PC-3 (cell line): ENCODE results near the gene RASGRP1.

Experiments used
- EZH2 ChIP-seq: fragments of 300-600 bp; sonication (generic); IDR thresholded peaks from one replicate; pipeline ENCODE4 v1.6.1; 2017; ENCODE audit warnings: antibody characterized with exemption, mild to moderate bottlenecking, low read length; ENCODE audit not compliant: unreplicated experiment
- EZH2phosphoT487 ChIP-seq: fragments of 300-600 bp; sonication (generic); IDR thresholded peaks from 2 replicates; pipeline ENCODE4 v1.6.1; 2018; ENCODE audit warnings: mild to moderate bottlenecking, antibody characterized with exemption, low read length, borderline replicate concordance
- TF ChIP-seq, protein P1 (sequence below): fragments of 300-600 bp; sonication (generic); conservative IDR thresholded peaks from 2 replicates; pipeline ENCODE4 v1.5.1; 2017; ENCODE audit warnings: antibody characterized with exemption, low read depth, mild to moderate bottlenecking, low read length

DNA sequence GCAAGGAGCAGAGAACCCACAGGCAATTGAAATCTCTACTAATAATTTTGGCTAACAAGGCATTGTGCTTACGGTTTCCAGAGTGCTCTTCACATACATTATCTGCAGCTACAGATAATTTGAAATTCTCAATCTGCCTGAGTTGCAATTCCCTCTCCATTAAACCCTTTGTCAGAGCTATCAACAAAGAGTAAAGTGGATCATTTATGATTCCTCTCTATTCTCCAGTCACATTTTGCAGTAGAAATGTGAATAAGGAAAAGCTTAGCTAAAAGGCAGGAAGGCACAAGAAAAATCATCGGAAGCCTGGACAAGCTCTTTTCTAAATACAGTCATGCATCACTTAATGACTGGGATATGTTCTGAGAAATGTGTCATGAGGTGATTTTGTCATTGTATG lies 61.1 kb downstream of the RASGRP1 start:
- TF ChIP-seq, protein P1, sequence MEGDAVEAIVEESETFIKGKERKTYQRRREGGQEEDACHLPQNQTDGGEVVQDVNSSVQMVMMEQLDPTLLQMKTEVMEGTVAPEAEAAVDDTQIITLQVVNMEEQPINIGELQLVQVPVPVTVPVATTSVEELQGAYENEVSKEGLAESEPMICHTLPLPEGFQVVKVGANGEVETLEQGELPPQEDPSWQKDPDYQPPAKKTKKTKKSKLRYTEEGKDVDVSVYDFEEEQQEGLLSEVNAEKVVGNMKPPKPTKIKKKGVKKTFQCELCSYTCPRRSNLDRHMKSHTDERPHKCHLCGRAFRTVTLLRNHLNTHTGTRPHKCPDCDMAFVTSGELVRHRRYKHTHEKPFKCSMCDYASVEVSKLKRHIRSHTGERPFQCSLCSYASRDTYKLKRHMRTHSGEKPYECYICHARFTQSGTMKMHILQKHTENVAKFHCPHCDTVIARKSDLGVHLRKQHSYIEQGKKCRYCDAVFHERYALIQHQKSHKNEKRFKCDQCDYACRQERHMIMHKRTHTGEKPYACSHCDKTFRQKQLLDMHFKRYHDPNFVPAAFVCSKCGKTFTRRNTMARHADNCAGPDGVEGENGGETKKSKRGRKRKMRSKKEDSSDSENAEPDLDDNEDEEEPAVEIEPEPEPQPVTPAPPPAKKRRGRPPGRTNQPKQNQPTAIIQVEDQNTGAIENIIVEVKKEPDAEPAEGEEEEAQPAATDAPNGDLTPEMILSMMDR = no peak
- TF ChIP-seq EZH2 (no peak), EZH2phosphoT487 (no peak)
